ENCODE data around the gene EOMES.

Gene EOMES

GRCh38 chr3:27685474-27685873 lies 36.6 kb downstream of the EOMES start:
- no peak for TF ChIP-seq CTCF (IDR thresholded peaks at IDR 0.05; ENCODE audit: insufficient read depth, low read length, poor library complexity, severe bottlenecking)
- H3K4me3 ChIP-seq (replicated peaks; ENCODE audit: low read depth, low read length), result no peak overlapping the region
- no peaks in the 10 kb centered on the region for H3K27me3 ChIP-seq (replicated peaks; ENCODE audit: control insufficient read depth, insufficient read depth, low read length)
- no peaks in the 10 kb centered on the region for H3K36me3 ChIP-seq (ENCODE audit: control insufficient read depth, insufficient read depth, low read length)
- DNase-seq (ENCODE audit: extremely low read depth, insufficient read length), result no peak

GRCh38 chr3:27684302-27684701 lies 37.8 kb downstream of the EOMES start:
- no peak for TF ChIP-seq CTCF (IDR thresholded peaks at IDR 0.05; ENCODE audit: insufficient read depth, low read length, poor library complexity, severe bottlenecking)
- no peak overlapping the region for H3K4me3 ChIP-seq (replicated peaks; ENCODE audit: low read depth, low read length)
- H3K27me3 ChIP-seq (replicated peaks; ENCODE audit: control insufficient read depth, insufficient read depth, low read length), result no peaks in the 10 kb centered on the region
- DNase-seq (ENCODE audit: extremely low read depth, insufficient read length), result no peak
- H3K36me3 ChIP-seq (ENCODE audit: control insufficient read depth, insufficient read depth, low read length), result no peaks in the 10 kb centered on the region

- H3K27me3 ChIP-seq (replicated peaks; ENCODE audit: control insufficient read depth, insufficient read depth, low read length), result no peaks in the 10 kb centered on the region
- TF ChIP-seq CTCF (IDR thresholded peaks at IDR 0.05; ENCODE audit: insufficient read depth, low read length, poor library complexity, severe bottlenecking), result peak; percentile 63
- H3K36me3 ChIP-seq (ENCODE audit: control insufficient read depth, insufficient read depth, low read length), result no peaks in the 10 kb centered on the region
- peak; percentile 29 for DNase-seq (ENCODE audit: extremely low read depth, insufficient read length)
- H3K4me3 ChIP-seq (replicated peaks; ENCODE audit: low read depth, low read length), result no peak overlapping the region; the same call in 1 of the 2 replicates
Measured at GRCh38 chr3:27681249-27681748, 40.8 kb downstream of the EOMES start.

- no peaks in the 10 kb centered on the region for H3K27me3 ChIP-seq (replicated peaks; ENCODE audit: control insufficient read depth, insufficient read depth, low read length)
- H3K36me3 ChIP-seq (ENCODE audit: control insufficient read depth, insufficient read depth, low read length), result no peaks in the 10 kb centered on the region
- H3K4me3 ChIP-seq (replicated peaks; ENCODE audit: low read depth, low read length), result no peak overlapping the region
- DNase-seq (ENCODE audit: extremely low read depth, insufficient read length), result no peak
- TF ChIP-seq CTCF (IDR thresholded peaks at IDR 0.05; ENCODE audit: insufficient read depth, low read length, poor library complexity, severe bottlenecking), result no peak
Measured at GRCh38 chr3:27680517-27681246, 41.4 kb downstream of the EOMES start.

- DNase-seq (ENCODE audit: extremely low read depth, insufficient read length), result no peak
- Histone ChIP-seq H3K27me3 (replicated peaks; ENCODE audit: control insufficient read depth, insufficient read depth, low read length) (no peaks in the 10 kb centered on the region), H3K36me3 (ENCODE audit: control insufficient read depth, insufficient read depth, low read length) (no peaks in the 10 kb centered on the region), H3K4me3 (replicated peaks; ENCODE audit: low read depth, low read length) (no peak overlapping the region)
- no peak for TF ChIP-seq CTCF (IDR thresholded peaks at IDR 0.05; ENCODE audit: insufficient read depth, low read length, poor library complexity, severe bottlenecking)
Measured at GRCh38 chr3:27679691-27680090, 42.4 kb downstream of the EOMES start.
